ENCODE measurements around the gene PRKCB.
"Not testable (repeated sequence)": the region's sequence is repeated elsewhere in the genome, so short reads cannot be mapped to it uniquely, and the experiment has no call there.

The PRKCB gene

GRCh38 chr16:24009955-24010354 is 174.2 kb downstream of the PRKCB start:
- DNase-seq (ENCODE audit: low read depth) = no peak

- DNase-seq (ENCODE audit: low read depth) = peak; percentile 68
These were observed 174.8 kb downstream of the PRKCB start for GRCh38 chr16:24010440-24011089.

GRCh38 chr16:24011237-24011636 is 175.5 kb downstream of the PRKCB start:
- DNase-seq (ENCODE audit: low read depth) = no peak

- DNase-seq (ENCODE audit: low read depth) = no peak
These were observed 177.4 kb downstream of the PRKCB start for GRCh38 chr16:24013054-24013636.

- DNase-seq (ENCODE audit: low read depth) = no peak
These were observed 178.3 kb downstream of the PRKCB start for GRCh38 chr16:24013864-24014645.

GRCh38 chr16:24014955-24015354 is 179.2 kb downstream of the PRKCB start:
- DNase-seq (ENCODE audit: low read depth) = not testable (repeated sequence)

- DNase-seq (ENCODE audit: low read depth) = no peak
These were observed 180.1 kb downstream of the PRKCB start for GRCh38 chr16:24015923-24016322.

GRCh38 chr16:24018485-24018884 is 182.7 kb downstream of the PRKCB start:
- DNase-seq (ENCODE audit: low read depth) = no peak

GRCh38 chr16:24022797-24023196 is 187.0 kb downstream of the PRKCB start:
- no peak for DNase-seq (ENCODE audit: low read depth)

- DNase-seq (ENCODE audit: low read depth) = no peak
These were observed 187.8 kb downstream of the PRKCB start for GRCh38 chr16:24023621-24024020.

GRCh38 chr16:24024971-24025370 is 189.2 kb downstream of the PRKCB start:
- DNase-seq (ENCODE audit: low read depth) = no peak

- DNase-seq (ENCODE audit: low read depth) = no peak
These were observed 191.7 kb downstream of the PRKCB start for GRCh38 chr16:24027466-24027865.

GRCh38 chr16:24029841-24030240 is 194.1 kb downstream of the PRKCB start:
- not testable (repeated sequence) for DNase-seq (ENCODE audit: low read depth)

GRCh38 chr16:24035127-24035842 is 199.5 kb downstream of the PRKCB start:
- DNase-seq (ENCODE audit: low read depth) = no peak

- no peak for DNase-seq (ENCODE audit: low read depth)
These were observed 200.3 kb downstream of the PRKCB start for GRCh38 chr16:24036038-24036543.

GRCh38 chr16:24036614-24037013 is 200.8 kb downstream of the PRKCB start:
- DNase-seq (ENCODE audit: low read depth) = peak; percentile 49

- DNase-seq (ENCODE audit: low read depth) = no peak
These were observed 201.6 kb downstream of the PRKCB start for GRCh38 chr16:24037335-24037734.

GRCh38 chr16:24041834-24042631 is 206.2 kb downstream of the PRKCB start:
- peak; percentile 61 for DNase-seq (ENCODE audit: low read depth)

- DNase-seq (ENCODE audit: low read depth) = no peak
These were observed 208.7 kb downstream of the PRKCB start for GRCh38 chr16:24044467-24044866.

GRCh38 chr16:24045641-24046040 is 209.9 kb downstream of the PRKCB start:
- DNase-seq (ENCODE audit: low read depth) = no peak

- no peak for DNase-seq (ENCODE audit: low read depth)
These were observed 210.7 kb downstream of the PRKCB start for GRCh38 chr16:24046442-24046841.
